Neural progenitor cell (in vitro differentiated cells): ENCODE results near the gene CYP26C1. TPM values are rescaled to one million over a fixed set of nuclear protein-coding genes. Genes with fewer than 3 reads are reported as not detected.

Experiments used
- DNase-seq: peaks from one replicate; pipeline ENCODE4 v3.0.0-alpha.2; 2016; ENCODE audit warnings: low spot score
- H2AFZ ChIP-seq: fragments of 200-600 bp; sonication (generic); replicated peaks from 2 replicates; pipeline ENCODE4 v1.6.1; 2016; ENCODE audit warnings: antibody characterized with exemption
- H3F3A ChIP-seq: fragments of 200-600 bp; sonication (generic); 2 replicates; pipeline ENCODE4 v1.6.1; 2016; ENCODE audit warnings: antibody characterized with exemption, low read depth
- H3K27ac ChIP-seq: fragments of 200-600 bp; sonication (generic); 2 replicates; pipeline ENCODE4 v1.5.1; 2016; ENCODE audit warnings: mild to moderate bottlenecking
- H3K27me3 ChIP-seq: fragments of 200-600 bp; sonication (generic); 2 replicates; pipeline ENCODE4 v1.6.1; 2016; ENCODE audit warnings: mild to moderate bottlenecking, moderate library complexity
- H3K36me3 ChIP-seq: fragments of 200-600 bp; sonication (generic); 2 replicates; pipeline ENCODE4 v1.5.1; 2016
- H3K4me1 ChIP-seq: fragments of 200-600 bp; sonication (generic); 2 replicates; pipeline ENCODE4 v1.6.1; 2016; ENCODE audit warnings: mixed run types
- H3K4me2 ChIP-seq: fragments of 200-600 bp; sonication (generic); 2 replicates; pipeline ENCODE4 v1.6.1; 2016
- H3K4me3 ChIP-seq: fragments of 200-600 bp; sonication (generic); 2 replicates; pipeline ENCODE4 v1.5.1; 2016
- H3K79me2 ChIP-seq: fragments of 200-600 bp; sonication (generic); 2 replicates; pipeline ENCODE4 v1.6.1; 2016; ENCODE audit warnings: low read depth
- H3K9ac ChIP-seq: fragments of 200-600 bp; sonication (generic); 2 replicates; pipeline ENCODE4 v1.6.1; 2016
- H3K9me3 ChIP-seq: fragments of 200-600 bp; sonication (generic); 2 replicates; pipeline ENCODE4 v1.5.1; 2016; ENCODE audit warnings: low read depth
- H4K20me1 ChIP-seq: fragments of 200-600 bp; sonication (generic); 2 replicates; pipeline ENCODE4 v1.6.1; 2016; ENCODE audit warnings: low read depth
- H3K27ac Mint-ChIP-seq: 3 replicates; pipeline ENCODE4 v1.8.0; 2021; ENCODE audit warnings: mixed read lengths
- H3K27me3 Mint-ChIP-seq: 2 replicates; pipeline ENCODE4 v1.8.0; 2022; ENCODE audit warnings: low read depth, mild to moderate bottlenecking, inconsistent platforms, moderate library complexity, mixed read lengths; ENCODE audit not compliant: insufficient read depth
- H3K36me3 Mint-ChIP-seq: 3 replicates; pipeline ENCODE4 v1.8.0; 2021; ENCODE audit warnings: mixed read lengths
- H3K4me1 Mint-ChIP-seq: 3 replicates; pipeline ENCODE4 v1.8.0; 2021; ENCODE audit warnings: mixed read lengths
- H3K4me3 Mint-ChIP-seq: 3 replicates; pipeline ENCODE4 v1.8.0; 2021; ENCODE audit warnings: mild to moderate bottlenecking, moderate library complexity, mixed read lengths
- H3K9me3 Mint-ChIP-seq: 3 replicates; pipeline ENCODE4 v1.8.0; 2020; ENCODE audit warnings: mixed read lengths
- EZH2 ChIP-seq: fragments of 200-600 bp; sonication (generic); IDR thresholded peaks from 2 replicates; pipeline ENCODE4 v1.6.1; 2017; ENCODE audit warnings: antibody characterized with exemption, mild to moderate bottlenecking, moderate library complexity
- EZH2phosphoT487 ChIP-seq: fragments of 200-600 bp; sonication (generic); IDR thresholded peaks from 2 replicates; pipeline ENCODE4 v1.6.1; 2017; ENCODE audit warnings: antibody characterized with exemption
- total RNA-seq: library from RNA; depleted of rRNA; stranded (reverse); fragments of >200 nt; gene quantifications from 2 replicates; pipeline ENCODE4 v1.2.3, GENCODE V29; 2015; ENCODE audit warnings: low replicate concordance
- TF ChIP-seq, protein P1 (sequence below): fragments of 200-600 bp; sonication (generic); IDR thresholded peaks from 2 replicates; pipeline ENCODE4 v1.5.1; 2017; ENCODE audit warnings: antibody characterized with exemption, mild to moderate bottlenecking

The CYP26C1 gene
- total RNA-seq, 1 donor from 2014 or later: 0.04 TPM

DNA sequence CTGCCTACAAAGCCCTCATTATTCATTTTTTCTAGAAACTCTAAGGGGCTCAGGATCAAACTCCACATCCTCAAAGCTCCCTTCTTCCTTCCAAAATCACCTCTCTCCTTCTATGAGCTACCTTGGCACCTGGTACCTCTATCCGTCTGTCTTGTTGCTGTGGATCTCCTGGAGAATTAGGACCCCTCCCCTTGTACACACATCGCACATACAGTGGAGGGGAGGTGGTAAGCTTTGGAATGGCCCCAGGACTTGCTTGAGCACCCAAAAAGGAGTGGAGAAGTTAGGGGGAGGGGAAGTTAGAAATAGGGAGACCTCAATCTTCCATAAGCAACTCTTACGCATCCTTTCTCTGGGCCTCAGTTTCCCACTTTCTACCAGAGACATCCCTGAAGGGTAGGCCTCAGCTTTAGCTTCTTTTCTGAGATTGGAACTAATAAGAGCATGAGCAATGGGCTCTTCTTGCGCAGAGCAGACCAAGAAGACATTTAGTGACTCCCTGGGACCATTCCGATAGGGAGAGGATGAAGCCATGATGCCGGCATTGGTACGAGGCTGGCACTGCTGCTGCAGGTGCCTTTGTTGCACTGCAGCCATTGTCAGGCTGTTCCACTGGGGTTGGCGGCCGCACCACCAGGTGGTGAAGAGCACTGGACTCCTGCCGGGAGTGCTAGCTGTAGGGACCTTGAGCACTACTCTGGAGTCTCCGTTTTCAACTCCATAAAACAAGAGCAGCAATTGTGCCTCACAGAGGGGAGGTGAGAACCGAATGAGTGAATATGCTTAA, 4.5 kb downstream of the CYP26C1 start:
- no peak overlapping the region for H2AFZ ChIP-seq
- no peaks in the 10 kb centered on the region for H3K36me3 ChIP-seq
- no peak overlapping the region for H3K27ac ChIP-seq
- TF ChIP-seq EZH2: no peak
- H3K4me2 ChIP-seq: peak overlapping the region; percentile 68
- peak overlapping the region; percentile 40 for H3K4me3 ChIP-seq
- H3F3A ChIP-seq: peaks cover 17% of the 10 kb centered on the region
- H3K9me3 ChIP-seq: no peaks in the 10 kb centered on the region
- Mint-ChIP-seq H3K27me3 (peaks cover 69% of the 10 kb centered on the region), H3K9me3 (peaks cover 7% of the 10 kb centered on the region), H3K27ac (no peak overlapping the region), H3K36me3 (peaks cover 6% of the 10 kb centered on the region), H3K4me3 (peak overlapping the region; percentile 82), H3K4me1 (peaks cover 14% of the 10 kb centered on the region)
- DNase-seq: no peak
- no peaks in the 10 kb centered on the region for H3K79me2 ChIP-seq
- H3K27me3 ChIP-seq: peaks cover 100% of the 10 kb centered on the region
- peaks cover 4% of the 10 kb centered on the region for H3K4me1 ChIP-seq
- peaks cover 33% of the 10 kb centered on the region for H4K20me1 ChIP-seq
- H3K9ac ChIP-seq: no peak overlapping the region

DNA sequence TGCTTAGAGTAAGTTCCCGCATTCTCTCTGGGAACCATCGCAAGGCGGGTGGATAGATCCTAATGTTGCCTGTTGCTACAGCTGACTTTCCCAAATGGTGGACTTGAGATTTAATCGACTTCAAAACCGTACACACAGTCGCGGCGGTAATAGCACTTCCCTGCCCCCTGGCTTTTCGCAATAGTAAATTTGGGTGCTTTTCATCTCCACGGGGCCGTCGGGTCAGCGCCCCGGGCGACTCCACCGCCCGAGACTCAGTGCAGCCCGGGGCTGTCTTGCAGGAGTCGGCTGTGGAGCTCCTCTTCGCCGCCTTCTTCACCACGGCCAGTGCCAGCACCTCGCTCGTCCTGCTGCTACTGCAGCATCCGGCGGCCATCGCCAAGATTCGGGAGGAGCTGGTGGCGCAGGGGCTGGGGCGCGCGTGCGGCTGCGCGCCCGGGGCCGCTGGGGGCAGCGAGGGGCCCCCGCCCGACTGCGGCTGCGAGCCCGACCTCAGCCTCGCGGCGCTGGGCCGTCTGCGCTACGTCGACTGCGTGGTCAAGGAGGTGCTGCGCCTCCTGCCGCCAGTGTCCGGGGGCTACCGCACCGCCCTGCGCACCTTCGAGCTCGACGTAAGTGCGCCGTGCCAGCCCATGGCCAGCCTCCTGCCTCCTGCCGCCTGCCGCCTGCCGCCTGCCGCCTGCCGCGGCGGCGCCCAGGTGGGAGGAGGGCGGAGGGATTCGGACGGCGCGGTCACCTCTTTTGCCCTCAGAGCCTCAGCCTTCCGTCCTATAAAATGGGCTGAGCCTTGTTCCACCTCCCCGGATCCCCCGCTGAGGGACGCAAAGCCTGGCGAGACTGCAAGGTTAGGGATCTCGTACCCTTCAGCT, 5.3 kb downstream of the CYP26C1 start:
- Mint-ChIP-seq H3K27me3 (peaks cover 74% of the 10 kb centered on the region), H3K27ac (no peak overlapping the region), H3K9me3 (peaks cover 6% of the 10 kb centered on the region), H3K4me3 (peak overlapping the region; percentile 82), H3K4me1 (peaks cover 22% of the 10 kb centered on the region), H3K36me3 (peaks cover 5% of the 10 kb centered on the region)
- H3K9me3 ChIP-seq: no peaks in the 10 kb centered on the region
- H3K9ac ChIP-seq: no peak overlapping the region
- no peaks in the 10 kb centered on the region for H3K36me3 ChIP-seq
- TF ChIP-seq EZH2phosphoT487 (peak; percentile 74), EZH2 (peak; percentile 91)
- TF ChIP-seq, protein P1, sequence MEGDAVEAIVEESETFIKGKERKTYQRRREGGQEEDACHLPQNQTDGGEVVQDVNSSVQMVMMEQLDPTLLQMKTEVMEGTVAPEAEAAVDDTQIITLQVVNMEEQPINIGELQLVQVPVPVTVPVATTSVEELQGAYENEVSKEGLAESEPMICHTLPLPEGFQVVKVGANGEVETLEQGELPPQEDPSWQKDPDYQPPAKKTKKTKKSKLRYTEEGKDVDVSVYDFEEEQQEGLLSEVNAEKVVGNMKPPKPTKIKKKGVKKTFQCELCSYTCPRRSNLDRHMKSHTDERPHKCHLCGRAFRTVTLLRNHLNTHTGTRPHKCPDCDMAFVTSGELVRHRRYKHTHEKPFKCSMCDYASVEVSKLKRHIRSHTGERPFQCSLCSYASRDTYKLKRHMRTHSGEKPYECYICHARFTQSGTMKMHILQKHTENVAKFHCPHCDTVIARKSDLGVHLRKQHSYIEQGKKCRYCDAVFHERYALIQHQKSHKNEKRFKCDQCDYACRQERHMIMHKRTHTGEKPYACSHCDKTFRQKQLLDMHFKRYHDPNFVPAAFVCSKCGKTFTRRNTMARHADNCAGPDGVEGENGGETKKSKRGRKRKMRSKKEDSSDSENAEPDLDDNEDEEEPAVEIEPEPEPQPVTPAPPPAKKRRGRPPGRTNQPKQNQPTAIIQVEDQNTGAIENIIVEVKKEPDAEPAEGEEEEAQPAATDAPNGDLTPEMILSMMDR: peak; percentile 30
- H2AFZ ChIP-seq: no peak overlapping the region
- peaks cover 41% of the 10 kb centered on the region for H4K20me1 ChIP-seq
- H3K4me3 ChIP-seq: peak overlapping the region; percentile 40
- H3K4me2 ChIP-seq: peak overlapping the region; percentile 68
- H3K79me2 ChIP-seq: no peaks in the 10 kb centered on the region
- H3K27ac ChIP-seq: no peak overlapping the region
- DNase-seq: peak; percentile 79
- H3K4me1 ChIP-seq: peaks cover 4% of the 10 kb centered on the region
- H3F3A ChIP-seq: peaks cover 17% of the 10 kb centered on the region
- peaks cover 100% of the 10 kb centered on the region for H3K27me3 ChIP-seq

DNA sequence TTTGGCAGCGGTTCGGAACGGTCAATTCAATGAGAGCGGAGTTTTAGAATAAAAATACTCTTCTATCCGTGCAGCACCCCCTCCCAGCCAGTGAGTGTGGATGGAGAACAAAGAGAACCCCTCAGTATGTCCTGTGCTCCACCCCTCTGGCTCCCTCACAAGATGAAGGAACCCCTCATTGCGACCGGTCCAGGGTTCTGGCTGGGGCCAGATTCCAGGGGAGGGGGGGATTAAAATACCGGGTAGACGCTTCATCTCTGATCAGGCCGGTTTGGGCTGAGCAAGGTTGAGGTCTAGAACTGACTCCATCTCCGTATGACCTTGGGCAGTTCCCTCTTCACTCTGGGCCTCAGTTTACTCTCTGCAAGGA, 5.9 kb downstream of the CYP26C1 start:
- Histone ChIP-seq H3K4me1 (peaks cover 4% of the 10 kb centered on the region), H3K79me2 (no peaks in the 10 kb centered on the region), H4K20me1 (peaks cover 46% of the 10 kb centered on the region), H3K9me3 (no peaks in the 10 kb centered on the region), H3F3A (peaks cover 17% of the 10 kb centered on the region), H3K9ac (no peak overlapping the region), H3K36me3 (no peaks in the 10 kb centered on the region), H3K4me2 (no peak overlapping the region), H3K27me3 (peaks cover 100% of the 10 kb centered on the region), H3K4me3 (no peak overlapping the region), H3K27ac (no peak overlapping the region), H2AFZ (no peak overlapping the region)
- Mint-ChIP-seq H3K4me1 (peaks cover 26% of the 10 kb centered on the region), H3K27me3 (peaks cover 75% of the 10 kb centered on the region), H3K36me3 (peaks cover 3% of the 10 kb centered on the region), H3K27ac (no peak overlapping the region), H3K4me3 (peak overlapping the region; percentile 53), H3K9me3 (peaks cover 5% of the 10 kb centered on the region)
- no peak for DNase-seq
- TF ChIP-seq EZH2: no peak
- TF ChIP-seq EZH2phosphoT487: no peak
- TF ChIP-seq, protein P1: no peak
